ENCODE results near the gene ATP7B.

Gene ATP7B

DNA sequence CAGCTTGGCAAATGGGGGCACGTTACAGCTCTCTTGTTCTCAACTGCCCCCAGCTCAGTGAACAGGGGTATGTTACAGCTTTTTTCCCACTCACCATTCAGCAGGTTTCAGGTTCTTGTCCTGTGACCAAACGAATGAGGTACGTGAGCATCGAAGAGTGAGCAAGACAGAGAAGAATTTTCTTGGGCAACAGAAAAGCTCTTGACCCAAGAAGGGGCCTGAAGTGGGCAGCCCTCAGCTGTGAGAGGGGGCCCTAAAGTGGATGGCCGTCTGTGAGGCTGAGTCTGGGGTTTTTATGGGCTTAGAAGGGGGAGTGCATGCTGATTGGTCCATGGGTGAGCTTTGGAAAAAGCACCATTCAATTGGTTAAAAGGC lies 128.0 kb downstream of the ATP7B start:
- H3K27ac ChIP-seq: no peak overlapping the region
- no peak for TF ChIP-seq ZFX (IDR thresholded peaks at IDR 0.05; ENCODE audit: borderline replicate concordance)
- TF ChIP-seq, protein P1, sequence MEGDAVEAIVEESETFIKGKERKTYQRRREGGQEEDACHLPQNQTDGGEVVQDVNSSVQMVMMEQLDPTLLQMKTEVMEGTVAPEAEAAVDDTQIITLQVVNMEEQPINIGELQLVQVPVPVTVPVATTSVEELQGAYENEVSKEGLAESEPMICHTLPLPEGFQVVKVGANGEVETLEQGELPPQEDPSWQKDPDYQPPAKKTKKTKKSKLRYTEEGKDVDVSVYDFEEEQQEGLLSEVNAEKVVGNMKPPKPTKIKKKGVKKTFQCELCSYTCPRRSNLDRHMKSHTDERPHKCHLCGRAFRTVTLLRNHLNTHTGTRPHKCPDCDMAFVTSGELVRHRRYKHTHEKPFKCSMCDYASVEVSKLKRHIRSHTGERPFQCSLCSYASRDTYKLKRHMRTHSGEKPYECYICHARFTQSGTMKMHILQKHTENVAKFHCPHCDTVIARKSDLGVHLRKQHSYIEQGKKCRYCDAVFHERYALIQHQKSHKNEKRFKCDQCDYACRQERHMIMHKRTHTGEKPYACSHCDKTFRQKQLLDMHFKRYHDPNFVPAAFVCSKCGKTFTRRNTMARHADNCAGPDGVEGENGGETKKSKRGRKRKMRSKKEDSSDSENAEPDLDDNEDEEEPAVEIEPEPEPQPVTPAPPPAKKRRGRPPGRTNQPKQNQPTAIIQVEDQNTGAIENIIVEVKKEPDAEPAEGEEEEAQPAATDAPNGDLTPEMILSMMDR (IDR thresholded peaks at IDR 0.05): no peak
